ENCODE results near the gene TPMT.

The TPMT gene

GRCh38 chr6:18107061-18107460 is 47.8 kb downstream of the TPMT start:
- no peak for DNase-seq

DNA sequence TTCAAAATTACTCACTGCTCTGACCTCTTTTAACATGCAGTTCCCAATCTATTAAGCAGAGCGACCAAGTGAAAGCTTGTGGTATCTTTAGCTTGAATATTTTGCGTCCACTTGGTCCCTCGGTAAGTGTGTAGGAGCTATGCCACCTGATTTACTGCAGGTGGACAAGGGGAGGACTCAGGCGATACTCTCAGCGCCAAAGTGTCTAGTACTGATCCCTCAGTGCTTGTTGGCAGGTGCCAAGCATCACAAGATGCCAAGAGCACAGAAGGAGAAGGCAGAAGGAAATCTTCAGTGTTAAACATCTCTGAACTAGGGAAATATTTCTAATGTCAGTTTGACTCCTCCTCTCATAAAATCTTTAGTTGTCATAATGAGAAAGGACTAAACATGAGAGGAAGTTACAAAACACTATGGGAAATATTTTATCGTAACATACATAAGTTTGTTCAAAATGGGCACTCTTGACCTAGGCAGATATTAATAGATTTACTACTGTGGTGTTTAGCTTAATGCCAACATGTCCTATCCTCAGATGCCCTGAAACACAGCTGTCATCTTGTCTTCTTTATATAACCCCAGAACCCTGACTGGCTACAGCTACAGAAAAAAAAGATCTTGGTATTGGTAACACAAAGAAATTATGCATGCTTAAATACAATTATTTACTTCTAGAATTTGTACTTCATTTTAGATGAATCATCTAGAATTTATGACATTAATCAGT is 51.9 kb downstream of the TPMT start:
- DNase-seq, result no peak

- DNase-seq, result no peak
Measured at GRCh38 chr6:18101873-18102272, 53.0 kb downstream of the TPMT start.

GRCh38 chr6:18101271-18101670 is 53.6 kb downstream of the TPMT start:
- DNase-seq, result no peak

DNA sequence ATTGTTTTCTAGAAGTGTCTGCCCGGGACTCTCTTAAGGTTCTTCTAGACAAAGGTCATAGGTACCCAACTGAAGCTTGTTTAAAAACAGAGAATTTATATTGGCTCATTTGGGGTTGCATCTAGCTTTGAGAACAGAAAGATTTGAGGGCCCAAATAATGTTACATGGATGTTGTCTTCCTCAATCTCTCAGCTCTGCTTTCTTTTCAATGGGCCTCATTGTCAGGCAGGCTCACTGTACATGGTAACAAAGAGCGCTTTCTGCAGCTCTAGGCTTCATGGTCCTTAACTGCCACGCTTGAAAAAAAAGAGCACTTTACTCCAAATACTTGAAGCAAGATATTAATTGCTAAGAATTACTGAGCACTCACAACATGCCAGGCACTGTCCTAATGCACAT is 54.6 kb downstream of the TPMT start:
- no peak for DNase-seq

DNA sequence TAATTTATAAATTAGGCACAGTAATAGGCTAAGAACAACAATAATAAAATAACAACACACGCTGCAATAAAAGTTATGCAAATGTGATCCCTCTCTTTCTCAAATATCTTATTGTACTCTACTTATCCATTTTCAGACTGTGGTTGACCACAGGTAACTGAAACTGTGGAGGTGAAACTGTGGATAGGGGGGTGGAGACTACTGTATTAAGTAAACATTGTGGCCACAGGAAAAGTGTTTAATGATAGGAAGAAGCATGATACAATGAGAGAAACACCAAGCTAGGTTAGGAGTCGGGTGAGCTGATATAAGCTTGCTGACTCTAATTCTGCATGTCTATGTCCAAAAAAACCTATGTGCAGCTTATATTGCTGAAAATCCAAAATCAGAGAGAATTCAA is 55.4 kb downstream of the TPMT start:
- no peak for DNase-seq

- DNase-seq, result no peak
Measured at GRCh38 chr6:18096423-18096822, 58.5 kb downstream of the TPMT start.

- no peak for DNase-seq
Measured at GRCh38 chr6:18091382-18091781, 63.5 kb downstream of the TPMT start.

DNA sequence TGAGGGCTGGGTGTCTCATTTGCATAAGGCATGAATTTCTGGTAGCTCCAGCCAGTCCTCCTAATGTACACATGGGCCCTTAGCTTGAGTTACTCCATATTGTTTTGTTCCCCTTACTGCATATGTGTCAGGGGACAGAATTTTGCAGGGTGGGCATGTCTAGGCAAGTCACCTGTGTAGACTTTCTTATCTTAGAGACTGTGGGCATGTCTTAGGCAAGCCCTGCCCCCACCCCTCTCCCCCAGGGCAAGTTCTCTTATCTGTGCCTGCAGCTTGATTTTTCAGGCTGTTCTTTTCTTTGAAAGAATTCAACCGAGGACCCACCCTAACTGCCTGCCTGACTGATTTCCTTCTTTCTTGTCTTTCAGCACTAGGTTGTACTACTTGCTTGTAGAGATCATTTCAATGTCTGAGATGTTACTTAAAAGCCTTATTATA is 64.5 kb downstream of the TPMT start:
- no peak for DNase-seq

DNA sequence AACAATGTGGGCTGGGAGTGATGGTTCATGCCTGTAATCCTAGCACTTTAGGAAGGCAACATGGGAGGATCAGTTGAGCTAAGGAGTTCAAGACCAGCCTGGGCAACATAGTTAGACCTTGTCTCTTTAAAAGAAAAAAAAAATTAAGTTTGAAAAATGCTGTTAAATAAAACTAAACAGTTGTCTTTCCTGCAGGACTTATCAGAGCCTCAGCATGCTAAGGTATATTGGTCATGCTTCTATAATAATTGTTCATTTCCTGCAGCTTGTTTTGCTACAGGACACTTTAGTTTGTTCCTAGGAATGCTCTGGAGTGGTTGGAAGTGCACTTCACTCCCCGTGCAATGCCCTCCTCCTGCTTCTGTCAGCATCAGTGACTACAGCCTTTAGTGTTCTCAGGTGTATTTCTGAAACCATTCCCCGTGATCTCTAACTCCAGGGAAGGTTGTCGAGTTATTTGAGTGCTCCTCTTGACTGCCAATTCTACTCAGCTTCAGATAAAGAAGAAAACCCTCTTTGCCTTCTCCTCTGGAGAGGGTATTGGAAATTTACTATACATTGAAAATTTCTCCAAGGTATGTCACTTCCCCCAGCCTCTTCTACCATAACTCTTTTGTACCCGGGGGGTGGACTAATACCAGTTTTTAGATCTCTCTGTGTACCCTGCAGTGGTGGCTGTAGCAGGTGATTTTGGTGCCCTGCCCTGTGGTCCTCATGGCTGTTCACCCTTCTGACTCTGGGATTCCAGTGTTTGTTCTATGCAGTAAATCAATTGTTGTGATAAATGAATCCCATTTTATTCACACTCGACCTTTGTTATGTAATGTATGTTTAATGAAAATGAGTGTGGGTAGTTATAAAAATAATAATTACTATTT is 66.2 kb downstream of the TPMT start:
- DNase-seq, result no peak

DNA sequence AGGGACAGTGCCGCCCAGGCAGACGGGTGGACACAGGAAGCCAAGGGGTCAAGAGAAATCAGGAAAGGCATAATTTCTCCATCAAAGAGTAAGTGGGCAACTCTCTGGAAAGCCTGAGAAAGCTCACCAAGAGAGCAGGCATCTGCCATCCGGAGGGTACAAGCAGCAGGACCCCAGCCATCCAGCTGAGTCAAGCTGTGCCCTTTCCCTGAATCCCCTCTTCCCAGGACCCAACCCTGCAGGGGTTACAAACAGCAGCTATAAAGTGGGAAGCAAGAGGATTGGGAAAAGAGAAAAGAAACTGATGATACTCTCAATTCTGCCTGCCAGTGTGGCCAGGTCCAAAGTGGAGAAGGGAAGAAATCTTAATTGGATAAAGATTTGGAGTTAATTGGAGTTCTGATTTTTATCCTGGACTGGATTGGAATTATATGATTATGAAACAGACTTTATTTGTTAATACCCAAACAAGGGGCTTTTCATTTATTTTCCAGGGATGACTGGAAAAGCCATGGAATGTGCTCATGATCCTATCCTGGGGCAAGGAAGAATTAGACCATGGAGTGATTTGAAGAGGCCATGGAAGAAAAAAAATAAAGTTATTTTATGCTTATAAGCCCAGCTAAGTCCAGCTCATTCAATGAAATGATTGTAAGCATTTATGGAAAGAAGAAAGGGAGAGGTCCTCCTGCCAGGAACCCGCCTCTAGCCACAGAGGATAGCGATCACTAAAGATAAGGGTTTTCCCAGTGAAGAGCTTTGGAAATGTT is 67.3 kb downstream of the TPMT start:
- no peak for DNase-seq

DNA sequence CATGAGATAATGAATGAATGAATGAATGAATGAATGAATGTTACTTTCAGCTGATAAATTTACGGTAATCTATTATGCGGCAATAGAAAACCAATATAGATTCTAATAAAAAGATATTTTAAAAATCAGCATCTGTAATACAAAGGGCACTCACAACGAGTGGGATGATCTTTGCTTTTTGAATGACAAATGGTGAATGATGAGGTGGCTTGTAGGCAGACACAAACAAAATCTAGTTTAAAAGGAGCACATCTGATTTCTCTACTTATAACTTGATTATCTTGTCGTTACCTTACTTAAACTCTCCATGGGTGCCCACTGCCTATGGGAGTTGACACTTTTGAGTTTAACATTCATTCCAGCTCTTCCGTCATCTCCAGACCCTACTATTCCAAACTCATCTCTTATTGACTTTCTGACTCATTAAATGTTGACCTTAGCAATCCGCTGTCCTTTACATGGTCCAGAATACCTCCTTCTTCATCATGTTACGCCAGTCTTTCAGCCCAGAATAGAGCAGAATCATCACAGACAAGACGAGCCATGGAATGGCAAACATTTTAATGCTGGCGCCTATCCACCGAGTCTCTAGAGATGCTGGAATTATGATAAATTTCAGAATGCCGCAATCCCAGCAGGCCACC is 73.7 kb downstream of the TPMT start:
- no peak for DNase-seq

GRCh38 chr6:18080544-18080943 is 74.3 kb downstream of the TPMT start:
- no peak for DNase-seq

DNA sequence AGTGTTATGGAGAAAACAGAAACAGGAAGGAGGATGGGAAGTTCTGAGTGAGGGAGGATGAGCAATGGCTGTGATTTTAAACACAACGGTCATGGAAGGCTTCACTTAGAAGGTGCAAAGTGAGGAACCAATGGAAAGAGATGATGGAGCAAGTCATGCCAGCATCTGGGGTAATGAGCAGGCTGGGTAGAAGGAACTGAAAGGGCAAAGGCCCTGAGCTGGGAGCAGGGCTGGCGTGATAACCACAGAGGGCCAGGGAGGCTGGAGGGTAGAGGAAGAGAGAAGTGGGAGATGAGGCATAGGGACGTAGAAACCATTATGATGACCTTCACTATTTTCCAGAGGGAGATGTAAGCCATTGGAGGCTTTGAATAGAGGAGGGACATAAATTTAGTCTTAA is 76.0 kb downstream of the TPMT start:
- DNase-seq, result no peak
